ENCODE results near the gene COL7A1.

Gene COL7A1

GRCh38 chr3:48623851-48624547 lies 28.9 kb upstream of the COL7A1 start:
- TF ChIP-seq CTCF (IDR thresholded peaks at IDR 0.05; ENCODE audit: low read depth, low read length): no peak
- H3K4me3 ChIP-seq (ENCODE audit: low read depth, low read length): no peak overlapping the region
- DNase-seq: no peak
- no peaks in the 10 kb centered on the region for H3K27me3 ChIP-seq (ENCODE audit: insufficient read depth, low read depth, severe bottlenecking)
- H3K36me3 ChIP-seq: peaks cover 30% of the 10 kb centered on the region
- no peak overlapping the region for H3K27ac ChIP-seq
- H3K9me3 ChIP-seq (ENCODE audit: severe bottlenecking): no peaks in the 10 kb centered on the region

GRCh38 chr3:48621461-48621869 lies 26.3 kb upstream of the COL7A1 start, which contains the start of gene TMEM89:
Gene TMEM89, minus strand, starts transcription at chr3:48621769. Its CDS starts 13 bp downstream, at chr3:48621756.
- no peak within 1 kb of the TSS for H3K4me3 ChIP-seq (ENCODE audit: low read depth, low read length)
- no peak for TF ChIP-seq CTCF (IDR thresholded peaks at IDR 0.05; ENCODE audit: low read depth, low read length)
- no peak for DNase-seq
- H3K27ac ChIP-seq: no peak within 1 kb of the TSS
- H3K36me3 ChIP-seq: peaks cover 34% of the 10 kb centered on the region
- no peaks in the 10 kb centered on the region for H3K27me3 ChIP-seq (ENCODE audit: insufficient read depth, low read depth, severe bottlenecking)
- H3K9me3 ChIP-seq (ENCODE audit: severe bottlenecking): peaks cover 8% of the 10 kb centered on the region

GRCh38 chr3:48619541-48620524 lies 24.7 kb upstream of the COL7A1 start:
- Histone ChIP-seq H3K9me3 (ENCODE audit: severe bottlenecking) (peaks cover 8% of the 10 kb centered on the region), H3K27ac (no peak overlapping the region), H3K4me3 (ENCODE audit: low read depth, low read length) (no peak overlapping the region), H3K36me3 (peaks cover 29% of the 10 kb centered on the region), H3K27me3 (ENCODE audit: insufficient read depth, low read depth, severe bottlenecking) (no peaks in the 10 kb centered on the region)
- DNase-seq: no peak
- no peak for TF ChIP-seq CTCF (IDR thresholded peaks at IDR 0.05; ENCODE audit: low read depth, low read length)

GRCh38 chr3:48617559-48617958 lies 22.4 kb upstream of the COL7A1 start:
- Histone ChIP-seq H3K27me3 (ENCODE audit: insufficient read depth, low read depth, severe bottlenecking) (no peaks in the 10 kb centered on the region), H3K27ac (no peak overlapping the region), H3K36me3 (peaks cover 33% of the 10 kb centered on the region), H3K4me3 (ENCODE audit: low read depth, low read length) (no peak overlapping the region), H3K9me3 (ENCODE audit: severe bottlenecking) (peaks cover 8% of the 10 kb centered on the region)
- DNase-seq: no peak
- TF ChIP-seq CTCF (IDR thresholded peaks at IDR 0.05; ENCODE audit: low read depth, low read length): no peak

GRCh38 chr3:48614044-48614443 lies 18.9 kb upstream of the COL7A1 start:
- peaks cover 8% of the 10 kb centered on the region for H3K9me3 ChIP-seq (ENCODE audit: severe bottlenecking)
- H3K27me3 ChIP-seq (ENCODE audit: insufficient read depth, low read depth, severe bottlenecking): no peaks in the 10 kb centered on the region
- TF ChIP-seq CTCF (IDR thresholded peaks at IDR 0.05; ENCODE audit: low read depth, low read length): no peak
- no peak overlapping the region for H3K27ac ChIP-seq
- no peak overlapping the region for H3K4me3 ChIP-seq (ENCODE audit: low read depth, low read length)
- peaks cover 21% of the 10 kb centered on the region for H3K36me3 ChIP-seq
- DNase-seq: no peak

Data from WERI-Rb-1 (cell line).